GM11168 (cell line): ENCODE data around the gene BBS9.
"Not testable (repeated sequence)": the region's sequence is repeated elsewhere in the genome, so short reads cannot be mapped to it uniquely, and the experiment has no call there.

Experiments used
- in situ Hi-C: fragments of 300-500 bp; cut with MboI; formaldehyde crosslinking; loops from one replicate; pipeline ENCODE4 v1.12.0; 2022; ENCODE audit warnings: low sequenced_read_pairs; ENCODE audit not compliant: unreplicated experiment

Gene BBS9

GRCh38 chr7:33471636-33472242 is 342.4 kb downstream of the BBS9 start:
- in situ Hi-C loops = no loop called here

GRCh38 chr7:33472348-33473025 is 343.1 kb downstream of the BBS9 start:
- in situ Hi-C loops = no loop called here

- in situ Hi-C loops = no loop called here
These were observed 348.5 kb downstream of the BBS9 start for GRCh38 chr7:33477719-33478480.

- in situ Hi-C loops = not testable (repeated sequence)
These were observed 355.1 kb downstream of the BBS9 start for GRCh38 chr7:33484476-33484875.

DNA sequence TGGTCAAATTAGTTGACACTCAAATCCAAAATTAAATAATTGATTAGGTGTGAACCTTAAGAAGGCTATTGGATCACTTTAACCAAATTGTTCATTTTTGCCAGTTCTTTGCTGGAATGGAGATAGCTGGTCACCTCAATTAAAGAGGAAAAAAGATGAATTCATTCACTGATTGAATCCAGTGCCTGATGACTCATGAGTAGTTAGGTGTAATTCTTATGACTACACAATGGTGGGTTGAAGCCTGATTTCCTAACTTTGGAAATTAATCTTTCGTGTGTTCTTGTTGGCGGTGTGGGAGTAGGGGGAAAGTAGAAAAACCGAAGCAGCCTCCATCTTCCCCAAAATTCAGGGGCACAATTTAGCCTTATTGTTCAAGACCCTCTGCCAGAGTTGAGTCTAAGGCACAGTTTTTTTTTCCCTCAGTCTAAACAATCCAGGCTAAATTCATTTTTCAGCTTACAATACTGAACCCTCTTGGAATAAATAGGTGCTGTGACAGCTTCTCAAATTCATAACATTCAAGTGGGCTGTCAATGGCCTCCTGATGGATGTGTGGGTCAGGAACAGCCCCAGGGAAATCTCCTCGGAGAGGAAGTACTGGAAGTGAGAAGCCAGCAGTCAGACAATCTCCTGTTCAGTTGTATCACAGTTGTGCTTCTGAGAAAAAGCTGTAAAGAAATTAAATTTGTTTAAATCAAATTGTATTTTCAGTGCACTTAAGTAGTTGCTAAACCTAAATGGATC is 356.6 kb downstream of the BBS9 start:
- in situ Hi-C loops = no loop called here

- in situ Hi-C loops = no loop called here
These were observed 357.3 kb downstream of the BBS9 start for GRCh38 chr7:33486633-33487032.

DNA sequence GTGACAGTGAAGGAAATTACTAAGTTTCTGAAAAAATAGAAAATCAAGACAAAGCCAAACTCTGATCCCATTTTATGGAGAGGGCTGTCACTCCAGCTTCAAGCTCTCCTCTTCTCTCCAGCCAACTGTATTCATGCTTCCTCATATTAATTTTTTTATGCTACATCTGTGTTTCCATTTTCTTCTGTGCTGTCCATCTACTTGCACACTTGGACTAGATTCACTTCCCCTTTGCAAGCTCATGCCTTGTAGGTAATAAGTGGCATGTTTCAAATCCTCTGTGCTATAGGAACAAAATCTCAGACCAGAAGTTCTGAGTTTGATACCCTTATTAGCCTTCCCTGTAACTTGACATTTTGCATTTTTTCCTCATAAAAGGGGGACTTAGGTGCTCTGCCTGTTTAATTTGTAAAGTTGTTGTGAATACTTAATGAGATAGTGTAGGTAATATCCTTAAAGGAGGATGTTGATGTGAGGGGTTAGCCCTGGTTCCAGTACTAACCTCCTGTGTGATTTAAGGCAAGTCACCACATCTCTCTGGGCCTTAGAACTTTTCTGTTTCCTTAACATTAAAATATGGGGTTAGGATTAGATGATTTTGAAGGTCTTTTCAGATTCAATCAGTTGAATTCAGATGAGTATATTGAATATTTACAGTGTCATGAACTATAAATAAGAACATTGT is 358.8 kb downstream of the BBS9 start:
- in situ Hi-C loops = no loop called here

- in situ Hi-C loops = no loop called here
These were observed 365.1 kb downstream of the BBS9 start for GRCh38 chr7:33494474-33494873.

GRCh38 chr7:33495207-33495606 is 365.8 kb downstream of the BBS9 start:
- in situ Hi-C loops = no loop called here

DNA sequence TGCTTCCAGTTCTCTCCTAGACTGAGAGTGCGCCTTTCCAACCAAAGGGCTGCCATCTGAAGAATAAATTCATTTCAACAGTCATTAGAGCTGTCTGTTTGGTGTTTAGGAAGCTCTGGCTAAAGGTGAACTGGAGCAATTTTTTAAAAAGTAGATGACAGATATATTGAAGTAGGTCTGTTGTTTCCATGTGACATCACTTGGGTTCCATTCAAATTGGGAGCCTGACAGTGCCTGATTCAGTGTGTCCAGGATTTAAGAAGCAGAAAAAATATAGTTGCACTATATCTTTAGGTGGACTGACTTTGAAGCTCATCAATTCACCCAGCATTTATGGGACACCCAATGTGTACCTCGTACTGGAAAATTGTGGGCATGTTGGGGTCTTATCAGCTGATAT is 367.7 kb downstream of the BBS9 start:
- in situ Hi-C loops = no loop called here

GRCh38 chr7:33500703-33501701 is 371.6 kb downstream of the BBS9 start:
- in situ Hi-C loops = no loop called here

DNA sequence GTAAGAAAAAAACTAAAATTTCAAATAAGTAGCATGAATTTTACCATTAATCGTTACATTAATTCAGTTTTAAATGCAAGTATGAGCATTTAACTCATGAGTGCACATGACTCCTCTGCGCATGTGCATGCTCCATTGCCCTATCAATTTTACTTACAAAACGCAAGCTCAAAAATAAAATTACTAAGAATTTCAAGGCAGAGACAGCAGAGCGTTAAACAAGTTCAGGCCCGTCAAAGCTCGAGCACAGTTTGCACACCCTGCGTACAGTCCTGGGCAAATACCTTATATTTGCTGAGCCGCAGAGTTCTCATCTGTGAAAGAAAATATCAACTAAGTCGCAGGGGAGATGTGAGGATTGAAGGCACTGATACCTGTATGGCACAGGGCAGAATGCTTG is 373.6 kb downstream of the BBS9 start:
- in situ Hi-C loops = no loop called here

GRCh38 chr7:33503736-33504135 is 374.4 kb downstream of the BBS9 start:
- in situ Hi-C loops = no loop called here

DNA sequence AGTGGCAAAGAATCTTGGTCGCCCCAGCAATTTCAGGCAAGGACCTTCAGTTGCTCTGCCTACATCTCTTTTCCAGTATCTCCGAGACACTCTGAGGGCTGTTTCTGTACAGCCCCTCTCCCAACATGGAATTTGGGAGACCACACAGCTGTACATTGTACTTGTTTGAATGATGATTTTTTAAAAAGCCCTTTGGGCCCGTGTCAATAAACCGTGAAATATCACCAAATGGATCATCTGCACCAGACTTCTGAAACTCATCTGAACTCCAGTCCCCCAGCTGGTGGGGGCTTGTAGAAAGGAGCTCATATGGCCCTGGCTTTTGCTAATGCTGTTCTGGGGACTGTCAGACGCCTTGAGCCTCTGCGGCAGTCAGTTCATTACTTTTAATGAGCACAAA is 374.9 kb downstream of the BBS9 start:
- in situ Hi-C loops = no loop called here

DNA sequence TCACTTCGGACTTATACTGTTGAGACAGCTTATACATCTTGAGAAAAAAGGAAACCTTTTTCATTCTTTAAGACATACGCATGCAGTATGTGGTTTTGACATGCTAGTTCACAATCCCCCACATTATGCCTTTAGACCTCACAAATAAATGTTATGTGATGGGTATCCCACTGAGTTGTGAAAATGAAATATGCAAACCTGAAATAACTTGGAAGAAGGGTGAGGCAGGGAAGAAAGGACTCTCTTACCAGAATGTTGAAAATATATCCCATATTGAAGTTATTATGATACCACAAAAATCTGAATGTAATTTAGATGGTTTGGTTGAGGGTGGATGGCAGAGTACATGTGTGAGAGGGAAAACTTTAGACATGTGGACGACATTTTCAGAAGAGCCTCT is 379.8 kb downstream of the BBS9 start:
- in situ Hi-C loops = no loop called here

- in situ Hi-C loops = no loop called here
These were observed 382.4 kb downstream of the BBS9 start for GRCh38 chr7:33511778-33512177.

- in situ Hi-C loops = no loop called here
These were observed 387.2 kb downstream of the BBS9 start for GRCh38 chr7:33516568-33516967.

DNA sequence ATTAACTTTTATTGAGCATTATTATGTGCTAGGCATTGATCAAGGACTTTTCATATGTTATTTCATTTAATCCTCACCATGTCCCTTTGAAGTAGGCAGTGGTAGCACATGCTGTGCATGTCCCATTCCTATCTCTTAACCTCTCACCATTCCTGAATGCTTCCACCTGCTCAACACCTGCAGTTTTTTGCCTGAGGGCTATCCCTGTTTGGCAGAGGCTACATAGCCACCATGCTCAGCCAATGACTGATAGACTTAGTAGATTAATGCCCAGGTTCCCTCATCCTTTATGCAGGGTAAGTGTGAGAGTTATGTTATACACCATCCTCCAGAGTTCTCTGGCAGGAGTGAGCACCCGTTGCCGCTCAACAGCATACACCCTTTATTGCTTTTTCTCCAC is 387.8 kb downstream of the BBS9 start:
- in situ Hi-C loops = no loop called here

DNA sequence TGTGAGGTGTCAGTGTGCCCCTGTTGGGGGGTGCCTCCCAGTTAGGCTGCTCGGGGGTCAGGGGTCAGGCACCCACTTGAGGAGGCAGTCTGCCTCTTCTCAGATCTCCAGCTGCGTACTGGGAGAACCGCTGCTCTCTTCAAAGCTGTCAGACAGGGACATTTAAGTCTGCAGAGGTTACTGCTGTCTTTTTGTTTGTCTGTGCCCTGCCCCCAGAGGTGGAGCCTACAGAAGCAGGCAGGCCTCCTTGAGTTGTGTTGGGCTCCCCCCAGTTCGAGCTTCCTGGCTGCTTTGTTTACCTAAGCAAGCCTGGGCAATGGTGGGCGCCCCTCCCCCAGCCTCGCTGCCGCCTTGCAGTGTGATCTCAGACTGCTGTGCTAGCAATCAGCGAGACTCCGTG is 397.6 kb downstream of the BBS9 start:
- in situ Hi-C loops = not testable (repeated sequence)
